Activated naive CD4-positive, alpha-beta T cell treated with anti-CD3 and anti-CD28 coated beads, Interleukin-2, amount 50 U/mL, for 72 hours (primary cell): ENCODE results near the gene PCDHGC5. TPM values are rescaled to one million over a fixed set of nuclear protein-coding genes. Genes with fewer than 3 reads are reported as not detected.

Experiments
- ATAC-seq, 2 donors: fragments of 150-1000 bp; cut with Tn5 transposase; 2 replicates each; pipeline ENCODE4 v1.10.0; 2021; ENCODE audit warnings: mild to moderate bottlenecking in 2 of 2, moderate library complexity in 2 of 2
- DNase-seq, 2 donors: peaks; one replicate each; pipeline ENCODE4 v3.0.0; 2021 to 2022; ENCODE audit warnings: low spot score in 2 of 2
- H3K27ac Mint-ChIP-seq, 2 donors: one replicate each; pipeline ENCODE4 v1.8.0; 2022; ENCODE audit warnings: mild to moderate bottlenecking in 2 of 2, mixed read lengths in 2 of 2
- H3K36me3 Mint-ChIP-seq, 2 donors: one replicate each; pipeline ENCODE4 v1.8.0; 2022; ENCODE audit warnings: mixed read lengths in 2 of 2
- H3K9me3 Mint-ChIP-seq, 2 donors: one replicate each; pipeline ENCODE4 v1.8.0; 2022; ENCODE audit warnings: mixed read lengths in 2 of 2
- total RNA-seq, 2 donors: library from RNA; stranded (reverse); gene quantifications; one replicate each; pipeline ENCODE4 v1.2.3, GENCODE V29; 2022

PCDHGC5 gene
- total RNA-seq, 2 donors from 2014 or later, result not detected

DNA sequence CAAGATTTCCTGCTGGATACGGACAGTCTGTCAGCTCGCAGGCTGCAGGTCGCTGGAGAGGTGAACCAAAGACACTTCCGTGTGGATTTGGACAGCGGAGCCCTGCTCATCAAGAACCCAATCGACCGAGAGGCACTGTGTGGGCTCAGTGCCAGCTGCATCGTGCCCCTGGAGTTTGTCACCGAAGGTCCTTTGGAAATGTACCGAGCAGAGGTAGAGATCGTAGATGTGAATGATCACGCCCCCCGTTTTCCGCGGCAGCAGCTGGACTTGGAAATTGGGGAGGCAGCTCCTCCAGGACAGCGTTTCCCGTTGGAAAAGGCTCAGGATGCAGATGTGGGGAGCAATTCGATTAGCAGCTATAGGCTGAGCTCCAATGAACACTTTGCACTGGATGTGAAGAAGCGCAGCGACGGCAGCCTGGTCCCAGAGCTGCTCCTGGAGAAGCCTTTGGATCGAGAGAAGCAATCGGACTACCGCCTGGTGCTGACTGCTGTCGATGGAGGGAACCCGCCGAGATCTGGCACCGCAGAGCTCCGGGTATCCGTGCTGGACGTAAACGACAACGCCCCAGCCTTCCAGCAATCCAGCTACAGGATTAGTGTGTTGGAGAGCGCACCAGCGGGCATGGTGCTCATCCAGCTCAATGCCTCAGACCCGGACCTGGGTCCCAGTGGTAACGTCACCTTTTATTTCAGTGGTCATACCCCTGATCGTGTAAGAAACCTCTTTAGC lies 3.4 kb upstream of the PCDHGC5 start:
- no peak overlapping the region for H3K27ac Mint-ChIP-seq
- no peak for ATAC-seq
- H3K9me3 Mint-ChIP-seq, result no peaks in the 10 kb centered on the region
- H3K36me3 Mint-ChIP-seq, result peaks cover 0 to 24% of the 10 kb centered on the region in 2 donors
- DNase-seq, result no peak

DNA sequence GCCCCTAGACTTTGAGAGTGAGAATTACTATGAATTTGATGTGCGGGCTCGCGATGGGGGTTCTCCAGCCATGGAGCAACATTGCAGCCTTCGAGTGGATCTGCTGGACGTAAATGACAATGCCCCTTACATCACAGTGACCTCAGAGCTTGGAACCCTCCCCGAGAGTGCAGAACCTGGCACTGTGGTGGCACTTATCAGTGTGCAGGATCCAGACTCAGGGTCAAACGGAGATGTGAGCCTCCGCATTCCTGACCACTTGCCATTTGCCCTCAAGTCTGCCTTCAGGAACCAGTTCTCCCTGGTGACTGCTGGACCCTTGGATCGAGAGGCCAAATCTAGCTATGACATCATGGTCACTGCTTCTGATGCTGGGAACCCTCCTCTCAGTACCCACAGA lies 2.8 kb upstream of the PCDHGC5 start:
- Mint-ChIP-seq H3K36me3 (peaks cover 4 to 30% of the 10 kb centered on the region in 2 donors), H3K27ac (no peak overlapping the region), H3K9me3 (no peaks in the 10 kb centered on the region)
- ATAC-seq (no peak), DNase-seq (no peak)

GRCh38 chr5:141487131-141487530 lies 1.8 kb upstream of the PCDHGC5 start:
- Mint-ChIP-seq H3K9me3 (no peaks in the 10 kb centered on the region), H3K27ac (no peak overlapping the region), H3K36me3 (peaks cover 5 to 32% of the 10 kb centered on the region in 2 donors)
- DNase-seq (no peak), ATAC-seq (no peak)

GRCh38 chr5:141489841-141490240 lies 960 bp downstream of the PCDHGC5 start:
- DNase-seq (no peak), ATAC-seq (no peak)
- Mint-ChIP-seq H3K9me3 (no peaks in the 10 kb centered on the region), H3K27ac (no peak overlapping the region), H3K36me3 (peaks cover 5 to 26% of the 10 kb centered on the region in 2 donors)

GRCh38 chr5:141490271-141490670 lies 1.4 kb downstream of the PCDHGC5 start:
- ATAC-seq, result no peak
- no peak for DNase-seq
- Mint-ChIP-seq H3K36me3 (peaks cover 5 to 26% of the 10 kb centered on the region in 2 donors), H3K27ac (no peak overlapping the region), H3K9me3 (no peaks in the 10 kb centered on the region)

DNA sequence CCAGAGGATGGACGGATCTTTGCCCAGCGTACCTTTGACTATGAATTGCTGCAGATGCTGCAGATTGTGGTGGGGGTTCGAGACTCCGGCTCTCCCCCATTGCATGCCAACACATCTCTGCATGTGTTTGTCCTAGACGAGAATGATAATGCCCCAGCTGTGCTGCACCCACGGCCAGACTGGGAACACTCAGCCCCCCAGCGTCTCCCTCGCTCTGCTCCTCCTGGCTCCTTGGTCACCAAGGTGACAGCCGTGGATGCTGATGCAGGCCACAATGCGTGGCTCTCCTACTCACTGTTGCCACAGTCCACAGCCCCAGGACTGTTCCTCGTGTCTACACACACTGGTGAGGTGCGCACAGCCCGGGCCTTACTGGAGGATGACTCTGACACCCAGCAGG lies 1.9 kb downstream of the PCDHGC5 start:
- Mint-ChIP-seq H3K9me3 (no peaks in the 10 kb centered on the region), H3K36me3 (peaks cover 5 to 26% of the 10 kb centered on the region in 2 donors), H3K27ac (no peak overlapping the region)
- no peak for DNase-seq
- no peak for ATAC-seq

DNA sequence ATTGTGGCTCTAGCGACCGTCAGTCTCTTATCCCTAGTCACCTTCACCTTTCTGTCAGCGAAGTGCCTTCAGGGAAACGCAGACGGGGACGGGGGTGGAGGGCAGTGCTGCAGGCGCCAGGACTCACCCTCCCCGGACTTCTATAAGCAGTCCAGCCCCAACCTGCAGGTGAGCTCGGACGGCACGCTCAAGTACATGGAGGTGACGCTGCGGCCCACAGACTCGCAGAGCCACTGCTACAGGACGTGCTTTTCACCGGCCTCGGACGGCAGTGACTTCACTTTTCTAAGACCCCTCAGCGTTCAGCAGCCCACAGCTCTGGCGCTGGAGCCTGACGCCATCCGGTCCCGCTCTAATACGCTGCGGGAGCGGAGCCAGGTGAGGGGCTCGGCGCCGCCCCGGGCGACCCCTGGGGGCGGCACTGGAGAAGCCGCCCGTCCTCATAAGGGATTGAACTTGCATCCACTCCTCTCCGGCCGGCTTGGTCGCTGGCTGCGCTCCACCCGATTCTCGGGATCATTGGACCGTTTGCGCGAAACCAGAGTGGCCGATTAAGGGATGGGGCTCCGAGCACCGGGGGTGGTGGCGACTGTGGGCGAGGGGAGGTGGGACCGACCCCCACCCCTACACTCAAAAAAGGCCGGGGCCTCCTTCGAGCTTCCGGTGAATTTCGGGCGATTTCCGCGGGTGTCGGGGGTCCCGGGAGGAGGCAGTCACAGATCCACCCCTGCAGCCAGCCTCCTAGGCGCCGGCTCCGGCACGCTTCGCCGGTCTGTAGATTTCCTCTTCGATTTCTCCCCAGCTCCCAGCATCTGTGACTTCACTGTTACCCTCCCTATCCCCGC lies 2.7 kb downstream of the PCDHGC5 start:
- H3K27ac Mint-ChIP-seq, result no peak overlapping the region

DNA sequence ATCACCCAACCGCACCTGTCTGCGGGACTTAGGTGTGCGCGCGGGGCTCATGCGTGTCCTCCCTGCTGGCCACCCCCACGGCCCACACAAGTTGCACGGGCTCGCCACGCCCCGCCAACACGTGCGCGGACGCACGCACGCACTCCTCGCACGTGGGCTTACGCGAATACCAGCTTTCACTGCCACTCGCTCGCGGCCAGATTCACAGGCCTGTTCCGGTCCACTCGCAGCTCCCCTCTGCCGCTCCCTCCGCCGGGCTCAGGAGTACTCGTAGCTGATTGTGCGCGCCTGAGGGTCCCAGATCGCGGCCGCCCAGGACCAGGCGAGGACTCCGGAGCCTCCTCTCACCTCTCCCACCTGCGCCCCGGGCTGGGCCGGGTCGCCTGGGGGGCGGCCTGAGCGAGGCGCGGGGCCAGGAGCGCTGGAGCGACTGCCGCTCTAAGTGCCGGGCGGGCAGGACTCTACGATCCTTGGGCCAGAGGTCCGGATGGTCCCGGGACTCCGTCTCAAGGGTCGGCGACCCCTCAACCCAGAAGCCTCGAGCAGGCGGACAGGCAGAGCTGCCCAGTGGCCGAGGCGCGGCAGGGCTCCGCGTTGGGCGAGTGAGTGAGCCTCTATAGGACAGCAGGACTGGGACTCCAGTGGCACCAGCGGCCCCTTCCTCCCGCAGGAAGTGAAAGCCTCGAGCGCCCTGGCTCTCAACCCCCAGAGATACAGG lies 3.4 kb downstream of the PCDHGC5 start:
- no peaks in the 10 kb centered on the region for H3K9me3 Mint-ChIP-seq
- H3K27ac Mint-ChIP-seq, result no peak overlapping the region
- H3K36me3 Mint-ChIP-seq, result peaks cover 5 to 14% of the 10 kb centered on the region in 2 donors
- ATAC-seq (peak; percentile 39 to 54), DNase-seq (no peak)

More for the DNA sequence above, 2.7 kb downstream of the PCDHGC5 start:
- ATAC-seq, result peak in 1 of 2 donors; percentile 27
- Mint-ChIP-seq H3K36me3 (peaks cover 5 to 22% of the 10 kb centered on the region in 2 donors), H3K9me3 (no peaks in the 10 kb centered on the region)
- no peak for DNase-seq

DNA sequence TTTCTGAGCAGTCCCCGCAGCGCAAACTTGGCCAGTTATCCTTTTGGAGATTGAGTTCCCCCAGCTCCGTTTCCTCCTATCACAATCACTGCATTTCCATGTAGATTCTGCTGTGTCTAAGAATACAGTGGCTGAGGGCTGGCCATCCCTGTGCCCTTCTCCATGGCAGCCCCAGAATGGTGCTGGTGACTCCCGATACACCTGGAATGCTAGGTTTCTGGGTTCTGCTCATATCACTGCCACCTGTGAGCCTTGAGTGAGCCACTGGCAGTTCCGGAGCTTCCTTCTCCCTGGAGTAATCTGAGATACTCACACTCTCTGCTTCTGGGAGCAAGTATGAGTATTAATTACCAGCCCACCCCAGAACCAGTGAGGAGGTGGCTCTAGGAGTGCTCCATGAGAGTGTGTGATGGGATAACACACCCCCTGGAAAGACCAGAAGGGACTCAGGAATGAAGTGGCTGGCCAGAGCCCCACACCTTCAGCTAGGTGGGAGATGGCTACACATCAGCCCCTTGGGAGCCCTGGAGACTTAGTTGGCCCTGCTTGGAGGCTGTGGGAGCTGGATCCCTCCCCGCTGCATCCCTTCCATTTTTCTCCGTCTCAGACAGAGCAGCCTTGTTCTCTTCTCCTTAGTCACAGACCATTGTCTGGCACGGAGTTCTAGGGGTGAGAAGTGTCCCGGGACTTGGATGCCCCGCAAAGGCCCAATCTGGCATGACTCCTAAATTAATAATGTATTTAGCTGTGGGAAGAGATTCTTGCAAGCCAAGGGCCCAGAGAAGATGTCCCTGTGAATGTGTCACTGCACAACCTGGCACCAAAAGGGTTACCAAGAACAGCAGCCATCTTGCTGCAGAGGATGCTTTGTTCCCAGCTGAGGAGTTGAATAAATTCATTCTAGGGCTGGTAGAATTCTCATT lies 4.9 kb downstream of the PCDHGC5 start:
- DNase-seq, result no peak
- ATAC-seq, result no peak
- Mint-ChIP-seq H3K27ac (no peak overlapping the region), H3K9me3 (no peaks in the 10 kb centered on the region), H3K36me3 (peaks cover 5 to 9% of the 10 kb centered on the region in 2 donors)

DNA sequence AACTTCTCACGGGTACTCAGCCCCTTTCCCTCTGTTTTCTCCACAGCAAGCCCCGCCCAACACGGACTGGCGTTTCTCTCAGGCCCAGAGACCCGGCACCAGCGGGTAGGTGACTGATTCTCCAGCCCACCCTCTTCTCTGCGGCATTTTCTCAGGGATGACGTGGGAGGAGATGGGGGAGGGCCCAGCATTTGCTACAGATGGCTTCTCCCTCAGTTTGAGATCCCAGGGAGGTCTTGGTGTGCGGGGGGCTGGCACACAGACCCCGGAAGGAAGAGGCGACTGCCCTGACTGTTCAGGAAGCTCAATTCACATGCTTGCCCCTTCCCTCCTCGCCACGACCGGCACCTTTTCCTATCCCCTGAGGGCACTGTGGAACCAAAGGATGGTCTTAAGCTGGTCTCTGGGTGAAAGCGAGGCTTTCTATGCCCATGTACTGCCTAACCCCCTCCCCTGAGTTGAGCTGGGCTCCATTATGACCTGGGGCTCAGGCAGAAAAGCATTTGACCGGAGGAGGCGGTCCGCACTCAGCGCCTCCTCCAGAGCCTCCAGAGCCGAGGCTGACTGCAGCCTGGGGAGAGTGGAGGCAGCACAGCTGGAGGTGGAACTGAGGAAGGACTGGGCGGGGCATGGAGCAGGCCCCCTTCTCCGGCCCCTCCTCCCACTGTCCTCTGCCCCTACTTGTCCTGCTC lies 6.0 kb downstream of the PCDHGC5 start:
- no peak for DNase-seq

GRCh38 chr5:141495453-141495811 lies 6.6 kb downstream of the PCDHGC5 start:
- DNase-seq (no peak), ATAC-seq (no peak)
- Mint-ChIP-seq H3K36me3 (peaks cover 5 to 9% of the 10 kb centered on the region in 2 donors), H3K27ac (no peak overlapping the region), H3K9me3 (no peaks in the 10 kb centered on the region)

More for the DNA sequence above, 6.0 kb downstream of the PCDHGC5 start:
- H3K36me3 Mint-ChIP-seq, result peaks cover 5 to 9% of the 10 kb centered on the region in 2 donors
- ATAC-seq, result no peak
- peak overlapping the region in 1 of 2 donors; percentile 83 for H3K27ac Mint-ChIP-seq
- no peaks in the 10 kb centered on the region for H3K9me3 Mint-ChIP-seq

GRCh38 chr5:141496038-141496437 lies 7.2 kb downstream of the PCDHGC5 start:
- Mint-ChIP-seq H3K27ac (no peak overlapping the region), H3K36me3 (peaks cover 2 to 3% of the 10 kb centered on the region in 2 donors), H3K9me3 (no peaks in the 10 kb centered on the region)
- ATAC-seq, result no peak
- DNase-seq, result no peak

- ATAC-seq, result no peak
- peak overlapping the region in 1 of 2 donors; percentile 10 for H3K27ac Mint-ChIP-seq
- no peak for DNase-seq
- H3K36me3 Mint-ChIP-seq, result no peaks in the 10 kb centered on the region
- no peaks in the 10 kb centered on the region for H3K9me3 Mint-ChIP-seq
Observed at GRCh38 chr5:141501761-141502160, 12.9 kb downstream of the PCDHGC5 start.

GRCh38 chr5:141503681-141504080 lies 14.8 kb downstream of the PCDHGC5 start:
- DNase-seq (no peak), ATAC-seq (no peak)
- H3K36me3 Mint-ChIP-seq, result no peaks in the 10 kb centered on the region
- no peaks in the 10 kb centered on the region for H3K9me3 Mint-ChIP-seq
- H3K27ac Mint-ChIP-seq, result no peak overlapping the region

GRCh38 chr5:141504216-141504615 lies 15.3 kb downstream of the PCDHGC5 start:
- no peaks in the 10 kb centered on the region for H3K9me3 Mint-ChIP-seq
- ATAC-seq (no peak), DNase-seq (no peak)
- H3K36me3 Mint-ChIP-seq, result no peaks in the 10 kb centered on the region
- H3K27ac Mint-ChIP-seq, result no peak overlapping the region
